Endothelial cell of hepatic sinusoid (primary cell): ENCODE measurements around the gene ARMC9.
"Not testable (repeated sequence)": the region's sequence is repeated elsewhere in the genome, so short reads cannot be mapped to it uniquely, and the experiment has no call there.

ENCODE experiments used
- in situ Hi-C: cut with HindIII; loops from 2 replicates; pipeline ENCODE4 v1.10.0; 2017; ENCODE audit warnings: low sequenced_read_pairs

The ARMC9 gene, protein sequence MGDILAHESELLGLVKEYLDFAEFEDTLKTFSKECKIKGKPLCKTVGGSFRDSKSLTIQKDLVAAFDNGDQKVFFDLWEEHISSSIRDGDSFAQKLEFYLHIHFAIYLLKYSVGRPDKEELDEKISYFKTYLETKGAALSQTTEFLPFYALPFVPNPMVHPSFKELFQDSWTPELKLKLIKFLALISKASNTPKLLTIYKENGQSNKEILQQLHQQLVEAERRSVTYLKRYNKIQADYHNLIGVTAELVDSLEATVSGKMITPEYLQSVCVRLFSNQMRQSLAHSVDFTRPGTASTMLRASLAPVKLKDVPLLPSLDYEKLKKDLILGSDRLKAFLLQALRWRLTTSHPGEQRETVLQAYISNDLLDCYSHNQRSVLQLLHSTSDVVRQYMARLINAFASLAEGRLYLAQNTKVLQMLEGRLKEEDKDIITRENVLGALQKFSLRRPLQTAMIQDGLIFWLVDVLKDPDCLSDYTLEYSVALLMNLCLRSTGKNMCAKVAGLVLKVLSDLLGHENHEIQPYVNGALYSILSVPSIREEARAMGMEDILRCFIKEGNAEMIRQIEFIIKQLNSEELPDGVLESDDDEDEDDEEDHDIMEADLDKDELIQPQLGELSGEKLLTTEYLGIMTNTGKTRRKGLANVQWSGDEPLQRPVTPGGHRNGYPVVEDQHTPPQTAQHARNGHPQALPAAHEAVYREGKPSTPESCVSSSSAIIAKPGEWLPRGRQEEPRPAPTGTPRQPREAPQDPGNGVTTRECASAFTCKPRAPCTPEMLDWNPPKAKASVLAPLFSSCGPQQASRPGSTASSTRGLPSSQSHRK

DNA sequence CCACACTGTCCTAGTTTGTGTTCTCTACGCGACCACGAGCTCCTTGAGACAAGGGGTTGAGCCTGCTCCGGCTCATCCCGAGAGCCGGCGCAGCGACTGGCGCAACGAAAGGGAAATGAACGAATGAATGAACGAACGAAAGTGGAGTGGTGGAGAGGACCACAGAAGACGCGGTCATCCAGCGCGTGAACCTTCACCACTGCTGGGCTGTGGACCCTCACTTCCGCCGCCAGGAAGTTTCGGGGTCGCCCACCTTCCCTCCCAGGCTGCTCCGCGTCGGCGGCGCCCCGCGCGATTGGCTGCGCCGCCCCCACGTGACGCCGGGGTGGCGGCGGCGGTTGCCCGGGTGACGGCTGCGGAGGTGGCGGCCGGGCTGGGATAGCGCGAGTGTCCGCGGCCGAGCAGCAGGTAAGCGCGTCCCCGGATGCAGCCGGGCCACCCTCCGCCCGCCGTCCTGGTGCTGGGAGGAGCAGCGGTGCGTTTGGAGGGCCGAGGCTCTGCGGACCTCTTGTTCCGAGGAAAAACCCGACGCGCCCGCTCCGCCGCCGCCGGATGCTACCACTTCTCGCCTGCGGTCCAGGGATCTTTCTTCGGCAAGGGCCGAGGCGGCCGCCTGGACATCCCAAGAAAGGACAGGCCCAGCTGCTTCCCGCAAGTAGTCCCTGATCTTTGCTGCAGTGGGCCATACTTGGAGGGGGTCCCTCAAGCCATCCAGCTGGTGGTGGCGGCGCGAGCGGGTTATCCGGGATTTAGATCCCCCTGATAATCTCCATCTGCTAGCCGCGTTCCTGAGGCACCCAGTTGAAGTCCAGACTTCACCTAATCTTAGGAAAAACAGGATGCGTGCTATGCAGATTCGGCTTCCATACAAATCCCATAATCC, at the start of gene ARMC9:
Gene ARMC9, plus strand, starts transcription at position 341 of the 883 bp plus-strand sequence. CDS start 7,608 bp downstream, outside the sequence.
- in situ Hi-C loops, result no loop called here

- in situ Hi-C loops, result no loop called here
These were observed 45.5 kb upstream of the ARMC9 start for GRCh38 chr2:231152800-231153557.

DNA sequence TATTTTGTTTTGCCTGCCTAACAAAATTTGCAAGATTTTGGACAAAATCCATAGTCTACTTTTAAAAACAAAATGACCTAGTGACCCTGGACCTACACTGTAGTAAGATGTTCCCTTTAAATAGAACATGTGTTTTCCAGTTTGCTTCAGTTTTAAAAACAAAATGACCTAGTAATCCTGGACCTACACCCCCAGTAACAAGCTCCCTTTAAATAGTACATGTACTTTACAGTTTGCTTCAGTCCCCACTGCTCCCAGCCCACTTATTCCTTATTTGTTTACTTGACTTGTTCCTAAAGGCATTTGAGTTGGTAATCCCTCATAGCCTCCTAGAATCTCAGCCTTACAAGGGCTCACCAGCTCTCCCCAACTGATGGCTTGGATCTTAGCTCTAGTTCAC, 39.1 kb upstream of the ARMC9 start:
- in situ Hi-C loops, result no loop called here

DNA sequence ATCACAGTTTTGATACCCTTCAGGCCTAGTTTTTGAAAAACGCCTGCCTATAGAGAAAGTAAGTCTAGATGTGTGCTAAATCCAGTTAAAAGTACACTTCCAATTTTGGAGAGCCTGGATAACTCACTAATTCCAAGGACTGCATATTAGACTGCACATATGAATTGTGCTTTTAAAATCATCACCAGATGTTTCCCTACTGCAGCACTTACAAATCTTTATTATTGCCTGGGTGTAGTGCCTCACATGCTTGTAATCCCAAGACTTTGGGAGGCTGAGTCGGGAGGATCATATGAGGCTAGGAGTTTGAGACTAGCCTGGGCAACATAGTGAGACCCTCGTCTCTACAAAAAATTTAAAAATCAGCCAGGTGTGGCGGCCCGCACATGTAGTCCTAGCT, 37.7 kb upstream of the ARMC9 start:
- in situ Hi-C loops, result no loop called here

DNA sequence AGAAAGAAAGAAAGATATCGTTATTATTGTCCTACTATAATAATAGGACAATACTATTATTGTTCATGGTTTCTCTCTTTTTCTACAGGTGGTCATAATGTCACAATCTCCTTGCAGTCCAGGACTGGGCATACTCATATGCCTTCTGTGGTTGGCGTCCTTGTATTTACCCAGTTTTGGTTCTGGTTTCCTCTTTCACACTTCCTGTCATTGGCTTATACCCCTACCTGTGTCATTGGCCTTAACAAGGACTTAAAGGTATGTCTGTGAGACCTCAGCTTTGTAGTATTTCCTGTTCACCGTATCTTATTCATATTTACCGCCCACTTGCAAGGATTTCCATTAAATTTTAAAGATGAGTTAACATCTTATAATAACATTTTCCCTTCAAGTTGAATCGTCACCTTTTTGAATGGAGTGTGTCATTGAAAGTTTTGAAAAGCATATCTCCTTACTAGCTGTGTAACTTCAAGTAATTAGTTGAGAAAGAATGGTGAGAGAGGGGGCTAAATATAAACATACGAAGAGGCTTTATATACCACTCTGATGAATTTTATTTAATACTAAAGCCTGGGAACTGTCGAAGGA, 37.1 kb upstream of the ARMC9 start:
- in situ Hi-C loops, result no loop called here

DNA sequence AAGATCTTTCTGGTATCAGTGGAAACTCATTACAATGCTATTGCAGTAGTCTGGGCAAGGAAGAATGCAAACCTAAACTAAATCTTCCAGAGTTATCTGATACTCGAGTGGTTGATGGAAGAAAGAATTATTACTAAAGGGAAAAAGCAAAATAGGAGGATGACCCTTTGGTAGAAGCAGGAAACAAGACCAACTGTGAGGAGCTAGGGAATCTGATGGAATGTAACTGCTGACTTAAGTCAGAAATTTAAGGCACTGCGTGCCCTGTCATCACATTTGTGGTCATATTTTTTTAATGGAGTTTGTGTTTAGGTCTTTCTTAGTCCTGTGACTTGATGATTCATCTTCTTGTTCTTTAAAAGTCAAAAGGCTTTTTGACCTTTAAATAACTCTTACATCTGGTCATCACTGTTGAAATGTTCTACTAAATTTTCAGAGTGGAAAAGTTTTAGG, 36.5 kb upstream of the ARMC9 start:
- in situ Hi-C loops, result no loop called here

- in situ Hi-C loops, result no loop called here
These were observed 35.4 kb upstream of the ARMC9 start for GRCh38 chr2:231163011-231163410.

GRCh38 chr2:231163414-231164095, 34.9 kb upstream of the ARMC9 start:
- in situ Hi-C loops, result no loop called here

GRCh38 chr2:231167745-231168459, 30.5 kb upstream of the ARMC9 start:
- in situ Hi-C loops, result no loop called here

DNA sequence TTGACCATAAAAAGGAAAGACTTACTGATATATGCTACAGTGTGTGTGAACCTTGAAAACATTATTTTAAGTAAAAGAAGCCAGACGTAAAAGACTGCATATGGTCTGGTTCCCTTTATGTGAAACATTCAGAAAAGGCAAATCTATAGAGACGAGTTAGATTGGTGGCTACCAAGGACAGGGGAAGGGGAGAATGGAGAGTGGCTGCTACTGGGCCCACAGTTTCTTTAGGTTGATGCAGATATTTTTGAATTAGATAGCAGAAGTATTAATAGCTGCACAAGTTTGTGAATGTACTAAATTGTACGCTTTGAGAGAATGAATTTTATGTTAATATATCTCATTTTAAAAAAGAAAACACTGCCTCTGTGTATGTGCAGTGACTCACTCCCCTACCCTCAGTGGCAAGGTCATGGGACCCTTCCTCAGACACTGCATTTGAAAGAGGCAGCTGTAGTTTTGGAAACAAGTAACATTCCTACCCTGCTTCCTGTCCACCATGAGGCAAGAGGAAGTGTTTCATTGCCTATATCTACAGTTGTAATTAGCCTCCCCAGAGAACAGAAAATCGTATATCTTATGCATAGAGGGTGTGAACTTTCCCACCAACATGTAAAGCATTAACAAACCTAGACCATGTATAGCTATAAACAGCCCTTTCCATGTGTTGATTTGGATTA, 29.8 kb upstream of the ARMC9 start:
- in situ Hi-C loops, result no loop called here

DNA sequence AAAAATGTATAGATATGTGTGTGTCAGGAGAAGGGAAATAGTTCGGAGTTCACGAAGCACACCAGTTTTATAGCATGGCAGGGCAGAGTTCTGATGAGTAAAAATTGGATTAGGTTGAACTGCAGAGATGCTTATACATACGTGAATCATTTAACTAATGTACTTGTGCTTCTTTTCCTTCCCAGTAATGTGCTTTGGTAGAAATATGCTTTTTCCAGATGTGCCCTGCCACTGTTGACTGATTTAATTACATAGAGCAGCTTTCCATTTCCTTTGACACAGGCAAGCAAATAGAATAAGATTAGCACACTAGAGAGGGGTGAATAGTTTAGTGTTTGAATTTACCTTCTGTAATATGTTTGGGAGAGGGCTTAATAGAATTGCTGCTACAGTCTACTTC, 28.9 kb upstream of the ARMC9 start:
- in situ Hi-C loops, result no loop called here

- in situ Hi-C loops, result no loop called here
These were observed 28.4 kb upstream of the ARMC9 start for GRCh38 chr2:231170055-231170454.

DNA sequence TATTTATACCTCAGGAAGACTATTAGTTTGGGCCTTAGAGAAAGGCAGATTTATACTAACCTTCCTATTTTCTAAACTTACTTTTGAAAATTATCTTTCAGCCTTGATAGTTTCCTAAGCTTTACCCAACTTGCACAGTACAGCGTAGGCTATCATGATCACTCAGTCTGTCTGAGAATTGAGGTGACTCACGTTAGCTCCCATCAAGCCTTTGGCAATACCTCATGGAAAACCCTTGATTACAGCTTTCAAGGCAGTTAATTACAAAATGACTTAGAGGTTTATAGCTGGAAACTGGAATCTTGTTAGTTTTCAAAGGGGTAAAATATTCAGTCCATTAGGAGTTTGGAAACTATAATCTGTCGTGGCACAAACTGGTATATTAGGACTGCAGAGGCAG, 26.4 kb upstream of the ARMC9 start:
- in situ Hi-C loops, result no loop called here

GRCh38 chr2:231174211-231174651, 24.2 kb upstream of the ARMC9 start:
- in situ Hi-C loops, result no loop called here

- in situ Hi-C loops, result no loop called here
These were observed 22.4 kb upstream of the ARMC9 start for GRCh38 chr2:231176066-231176465.

DNA sequence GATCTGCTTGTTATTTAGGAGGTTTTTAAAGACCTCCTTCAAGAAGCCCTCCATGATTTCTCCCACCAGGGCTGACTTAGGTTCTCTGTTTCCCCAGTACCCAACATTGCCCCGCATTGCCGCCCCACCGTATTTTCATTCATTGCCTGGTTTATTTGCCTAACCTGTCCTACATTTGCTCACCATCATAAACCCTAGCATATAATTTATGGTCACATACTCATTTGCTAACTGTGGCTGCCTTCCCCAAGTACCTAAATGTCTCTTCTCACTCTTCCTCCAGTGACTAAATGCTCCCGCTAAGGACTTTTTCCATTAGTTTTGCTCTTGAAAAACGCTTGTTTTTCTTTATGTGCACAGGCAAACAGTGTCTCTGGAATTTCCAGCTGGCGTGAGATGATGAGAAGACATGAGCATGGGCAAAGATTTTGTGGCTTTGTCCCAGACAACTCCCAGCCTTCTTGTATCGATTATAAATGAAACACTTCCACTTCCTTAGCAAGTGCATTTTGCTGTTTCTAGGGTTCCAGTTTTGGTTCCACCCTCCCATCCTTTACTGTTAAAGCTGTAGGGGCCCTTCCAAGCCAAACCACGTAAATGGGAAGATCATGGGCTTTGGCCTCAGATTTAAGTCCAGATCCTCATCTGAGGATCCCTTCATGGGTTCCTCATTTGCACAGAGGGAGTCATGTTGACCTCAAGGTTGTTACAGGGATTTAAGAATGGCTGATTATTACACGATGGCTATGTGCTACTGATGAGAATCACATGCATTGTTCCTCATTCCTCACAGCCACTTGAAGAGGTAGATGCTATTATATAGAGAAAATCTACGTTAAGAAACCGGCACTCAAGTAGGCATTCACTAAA, 21.0 kb upstream of the ARMC9 start:
- in situ Hi-C loops, result no loop called here

DNA sequence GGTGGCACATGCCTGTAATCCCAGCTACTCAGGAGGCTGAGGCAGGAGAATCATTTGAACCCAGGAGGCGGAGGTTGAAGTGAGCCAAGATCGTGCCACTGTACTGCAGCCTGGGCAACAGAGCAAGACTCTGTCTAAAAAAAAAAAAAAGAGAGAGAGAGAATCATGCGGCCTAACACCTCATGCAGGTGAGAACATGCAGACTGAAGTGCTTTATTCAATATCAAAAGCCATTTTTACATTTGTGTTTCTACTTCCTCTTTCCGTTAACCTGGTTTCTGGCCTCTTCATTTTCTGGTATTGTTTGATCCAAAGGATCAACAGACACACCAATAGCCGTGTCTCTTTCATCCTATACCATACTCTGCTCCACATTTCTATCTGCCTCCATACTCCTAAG, 19.6 kb upstream of the ARMC9 start:
- in situ Hi-C loops, result not testable (repeated sequence)
